Stomach (tissue), 9 donors: ENCODE results near the gene DRAP1. TPM values are rescaled to one million over a fixed set of nuclear protein-coding genes. Genes with fewer than 3 reads are reported as not detected.

Experiments used
- DNase-seq, 2 donors: peaks; one replicate each; pipeline versions ENCODE4 v3.0.0 to v3.0.0-alpha.2; 2013 to 2019
- H3K27ac ChIP-seq, 5 donors: fragments of 200-600 bp in 4 of 5; sonication (generic) in 4 of 5; one replicate each; pipeline ENCODE4 v1.5.1; 2013 to 2019; ENCODE audit warnings: mild to moderate bottlenecking in 1 of 5, moderate library complexity in 1 of 5
- H3K27me3 ChIP-seq, 3 donors: fragments of 200-600 bp; sonication (generic); one replicate each; pipeline ENCODE4 v1.5.1; 2017 to 2019; ENCODE audit warnings: mixed run types in 1 of 3
- H3K36me3 ChIP-seq, 4 donors: fragments of 200-600 bp; sonication (generic); 1 replicate in 3 of 4; 2 replicates in 1 of 4; pipeline ENCODE4 v1.5.1; 2016 to 2019
- H3K4me1 ChIP-seq, 4 donors: fragments of 200-600 bp; sonication (generic); one replicate each; pipeline ENCODE4 v1.5.1; 2016 to 2019
- H3K4me3 ChIP-seq, 4 donors: fragments of 200-600 bp; sonication (generic) in 3 of 4; one replicate each; pipeline ENCODE4 v1.5.1; 2016 to 2019; ENCODE audit warnings: mild to moderate bottlenecking in 1 of 4
- H3K9me3 ChIP-seq, 4 donors: fragments of 200-600 bp; sonication (generic); one replicate each; pipeline ENCODE4 v1.5.1; 2016 to 2019
- CTCF ChIP-seq, 7 experiments: fragments of 450-650 bp in 4 of 7; fragments of 200-600 bp in 3 of 7; sonication (generic) in 3 of 7; IDR thresholded peaks; one replicate each; pipeline ENCODE4 v1.5.1; 2016 to 2019; ENCODE audit warnings: antibody characterized with exemption in 7 of 7, control low read depth in 2 of 7, mild to moderate bottlenecking in 1 of 7
- EP300 ChIP-seq: sonication (generic); formaldehyde crosslinking; IDR thresholded peaks from one replicate; pipeline ENCODE4 v1.6.1; 2017; ENCODE audit warnings: antibody characterized with exemption
- POLR2A ChIP-seq, 4 donors: fragments of 450-650 bp; IDR thresholded peaks; one replicate each; pipeline ENCODE4 v1.6.1; 2016; ENCODE audit warnings: antibody characterized with exemption in 4 of 4, control low read depth in 2 of 4, mild to moderate bottlenecking in 1 of 4, moderate library complexity in 1 of 4
- POLR2AphosphoS5 ChIP-seq, 3 donors: sonication (generic); formaldehyde crosslinking; IDR thresholded peaks; one replicate each; pipeline ENCODE4 v1.6.1; 2016; ENCODE audit warnings: antibody characterized with exemption in 3 of 3
- WGBS, 5 donors: extraction: QIAGEN DNeasy Blood & Tissue Kit in 3 of 5; methylation state at CpG; one replicate each; pipeline versions ENCODE4 v1.1.5 to v1.1.7; 2013 to 2018; 5-methylcytosine and 5-hydroxymethylcytosine counted together
- intact Hi-C: fragments of 100-400 bp; cut with DNase I; formaldehyde crosslinking; loops from one replicate; pipeline ENCODE4 v1.15.1; 2023; ENCODE audit warnings: low total_unique reads
- polyA plus RNA-seq, 3 donors: library from polyadenylated mRNA; stranded (reverse); fragments of 200-250 nt; gene quantifications; one replicate each; pipeline ENCODE4 v1.2.3, GENCODE V29; 2013
- total RNA-seq, 5 donors: library from RNA; depleted of rRNA; stranded (reverse); fragments of >200 nt; gene quantifications; one replicate each; pipeline versions ENCODE4 v1.1.0 to v1.2.3, GENCODE V29; 2014 to 2016
- donor health status: healthy with polysubstance abuse.
- donor health status: Bipolar disorder and iron deficiency.
- donor health status: healthy.

The DRAP1 gene
- total and polyA plus RNA-seq, 8 donors: 13.3 to 133 (median 64.0) TPM

- 7 to 13% (median 7%) methylated on average over 29 to 54 of the region's 54 CpGs for WGBS, 5 donors
- peaks cover 0 to 22% (median 12%) of the 10 kb centered on the region in 4 donors for H3K36me3 ChIP-seq
- TF ChIP-seq POLR2AphosphoS5 (IDR thresholded peaks at IDR 0.05) (peak; percentile 79 to 96 (median 93)), POLR2A (IDR thresholded peaks at IDR 0.05) (no peak), EP300 (peak; percentile 7), CTCF (IDR thresholded peaks at IDR 0.05) (no peak)
- H3K9me3 ChIP-seq: no peaks in the 10 kb centered on the region
- no peaks in the 10 kb centered on the region for H3K27me3 ChIP-seq
- H3K4me1 ChIP-seq: peaks cover 34 to 42% (median 39%) of the 10 kb centered on the region in 4 donors
- H3K27ac ChIP-seq: peak overlapping the region; percentile 77 to 91 (median 87)
- intact Hi-C loops: no loop called here
- H3K4me3 ChIP-seq: peak overlapping the region; percentile 60 to 63 (median 62)
- peak; percentile 97 to 98 for DNase-seq
These were observed 45.7 kb upstream of the DRAP1 start for GRCh38 chr11:65873318-65874156.

GRCh38 chr11:65879617-65880016 is 39.6 kb upstream of the DRAP1 start, which contains the start of gene CTSW:
CTSW (plus strand) TSS chr11:65879837; CDS start chr11:65879855, 18 bp downstream.
- H3K9me3 ChIP-seq: no peaks in the 10 kb centered on the region
- WGBS, 5 donors: 29 to 43% (median 38%) methylated on average over 6 to 7 of the region's 7 CpGs
- peak within 1 kb of the TSS in 1 of 5 donors; percentile 53 for H3K27ac ChIP-seq
- H3K4me1 ChIP-seq: peaks cover 3 to 7% (median 4%) of the 10 kb centered on the region in 4 donors
- DNase-seq: no peak
- peaks cover 12 to 33% (median 26%) of the 10 kb centered on the region in 4 donors for H3K36me3 ChIP-seq
- H3K4me3 ChIP-seq: peak within 1 kb of the TSS in 2 of 4 donors; percentile 15 to 16
- intact Hi-C loops: loop anchor here (5.0 kb wide), 1 partner anchor 83 kb away; the partner anchor contains the start of gene SART1
- H3K27me3 ChIP-seq: no peaks in the 10 kb centered on the region
- TF ChIP-seq CTCF (IDR thresholded peaks at IDR 0.05): no peak
- no peak for TF ChIP-seq EP300
- TF ChIP-seq POLR2A (IDR thresholded peaks at IDR 0.05): no peak
- TF ChIP-seq POLR2AphosphoS5 (IDR thresholded peaks at IDR 0.05): no peak

DNA sequence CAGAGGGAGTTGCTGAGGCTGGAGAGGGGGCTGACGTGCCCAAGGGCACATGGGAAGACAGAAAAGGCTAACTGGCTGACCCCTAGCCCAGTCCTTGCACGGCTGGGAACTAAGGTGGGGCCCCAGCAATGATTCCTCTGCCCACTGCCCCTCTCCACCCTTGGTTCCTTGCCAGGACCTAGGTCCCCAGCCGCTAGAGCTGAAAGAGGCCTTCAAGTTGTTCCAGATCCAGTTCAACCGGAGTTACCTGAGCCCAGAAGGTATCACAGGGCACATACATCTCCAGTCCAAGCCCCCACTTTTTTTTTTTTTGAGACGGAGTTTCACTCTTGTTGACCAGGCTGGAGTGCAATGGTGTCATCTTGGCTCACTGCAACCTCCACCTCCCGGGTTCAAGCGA is 39.2 kb upstream of the DRAP1 start:
- Histone ChIP-seq H3K27me3 (no peaks in the 10 kb centered on the region), H3K4me1 (peaks cover 7 to 11% (median 9%) of the 10 kb centered on the region in 4 donors), H3K9me3 (no peaks in the 10 kb centered on the region), H3K36me3 (peaks cover 15 to 37% (median 27%) of the 10 kb centered on the region in 4 donors), H3K27ac (peak overlapping the region in 1 of 5 donors; percentile 53), H3K4me3 (peak overlapping the region in 2 of 4 donors; percentile 15 to 16)
- DNase-seq: peak in 1 of 2 donors; percentile 55
- TF ChIP-seq POLR2A (IDR thresholded peaks at IDR 0.05) (no peak), EP300 (no peak), CTCF (IDR thresholded peaks at IDR 0.05) (no peak), POLR2AphosphoS5 (IDR thresholded peaks at IDR 0.05) (no peak)
- 42 to 71% (median 57%) methylated on average over 6 to 7 of the region's 7 CpGs for WGBS, 5 donors
- intact Hi-C loops: loop anchor here (5.0 kb wide), 1 partner anchor 82 kb away; the partner anchor contains the start of gene SART1

- intact Hi-C loops: loop anchor here (5.0 kb wide), 1 partner anchor 81 kb away; the partner anchor contains the start of gene SART1
- TF ChIP-seq EP300 (no peak), POLR2A (IDR thresholded peaks at IDR 0.05) (no peak), POLR2AphosphoS5 (IDR thresholded peaks at IDR 0.05) (no peak)
- Histone ChIP-seq H3K27me3 (no peaks in the 10 kb centered on the region), H3K9me3 (no peaks in the 10 kb centered on the region), H3K36me3 (peaks cover 20 to 46% (median 35%) of the 10 kb centered on the region in 4 donors), H3K4me1 (peaks cover 7 to 20% (median 15%) of the 10 kb centered on the region in 4 donors), H3K4me3 (no peak overlapping the region), H3K27ac (no peak overlapping the region)
- 59 to 90% (median 65%) methylated on average over 5 to 7 of the region's 7 CpGs for WGBS, 5 donors
- DNase-seq: no peak
These were observed 38.3 kb upstream of the DRAP1 start for GRCh38 chr11:65880844-65881421.
